ENCODE measurements around the gene TFEC. TPM values are rescaled to one million over a fixed set of nuclear protein-coding genes. Genes with fewer than 3 reads are reported as not detected.

Gene TFEC
- total RNA-seq, 1 donor from 2014 or later, result 1.3 TPM

DNA sequence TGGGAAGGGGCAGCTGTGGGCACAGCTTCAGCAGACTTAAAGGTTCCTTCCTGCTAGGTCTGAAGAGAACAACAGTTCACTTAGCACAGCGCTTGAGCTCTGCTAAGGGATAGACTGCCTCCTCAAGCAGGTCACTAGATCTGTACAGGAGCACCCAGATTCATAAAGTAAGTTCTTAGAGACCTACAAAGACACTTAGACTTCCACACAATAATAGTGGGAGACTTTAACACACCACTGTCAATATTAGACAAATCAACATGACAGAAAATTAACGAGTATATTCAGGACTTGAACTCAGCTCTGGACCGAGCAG lies 140.9 kb downstream of the TFEC start:
- intact Hi-C loops (cut with DNase I), result no loop called here
- Histone ChIP-seq H3K4me3 (no peak overlapping the region), H3K9me3 (no peaks in the 10 kb centered on the region), H3K4me1 (no peaks in the 10 kb centered on the region), H3K27ac (no peak overlapping the region), H3K27me3 (no peaks in the 10 kb centered on the region), H3K36me3 (no peaks in the 10 kb centered on the region)
- TF ChIP-seq CTCF (IDR thresholded peaks at IDR 0.05), result no peak
- DNase-seq (ENCODE audit: low spot score in 2 of 2), result no peak

DNA sequence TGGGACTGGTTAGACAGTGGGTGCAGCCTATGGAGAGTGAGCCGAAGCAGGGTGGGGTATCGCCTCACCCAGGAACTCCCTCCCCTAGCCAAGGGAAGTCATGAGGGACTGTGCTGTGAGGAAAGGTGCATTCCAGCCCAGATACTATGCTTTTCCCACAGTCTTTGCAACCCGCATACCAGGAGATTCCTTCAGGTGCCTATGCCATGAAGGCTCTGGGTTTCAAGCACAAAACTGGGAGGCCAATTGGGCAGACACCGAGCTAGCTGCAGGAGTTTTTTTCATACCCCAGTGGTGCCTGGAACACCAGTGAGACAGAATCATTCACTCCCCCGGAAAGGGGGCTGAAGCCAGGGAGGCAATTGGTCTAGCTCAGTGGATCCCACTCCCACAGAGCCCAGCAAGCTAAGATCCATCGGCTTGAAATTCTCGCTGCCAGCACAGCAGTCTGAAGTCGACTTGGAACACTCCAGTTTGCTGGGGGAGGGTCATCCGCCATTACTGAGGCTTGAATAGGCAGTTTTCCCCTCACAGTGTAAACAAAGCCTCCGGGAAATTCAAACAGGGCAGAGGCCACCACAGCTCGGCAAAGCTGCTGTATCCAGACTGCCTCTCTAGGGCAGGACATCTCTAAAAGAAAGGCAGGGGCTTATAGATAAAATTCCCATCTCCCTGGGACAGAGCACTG lies 141.4 kb downstream of the TFEC start:
- intact Hi-C loops (cut with DNase I), result no loop called here
- TF ChIP-seq CTCF (IDR thresholded peaks at IDR 0.05), result no peak
- Histone ChIP-seq H3K9me3 (no peaks in the 10 kb centered on the region), H3K4me1 (no peaks in the 10 kb centered on the region), H3K27me3 (no peaks in the 10 kb centered on the region), H3K4me3 (no peak overlapping the region), H3K36me3 (no peaks in the 10 kb centered on the region), H3K27ac (no peak overlapping the region)
- DNase-seq (ENCODE audit: low spot score in 2 of 2), result no peak

DNA sequence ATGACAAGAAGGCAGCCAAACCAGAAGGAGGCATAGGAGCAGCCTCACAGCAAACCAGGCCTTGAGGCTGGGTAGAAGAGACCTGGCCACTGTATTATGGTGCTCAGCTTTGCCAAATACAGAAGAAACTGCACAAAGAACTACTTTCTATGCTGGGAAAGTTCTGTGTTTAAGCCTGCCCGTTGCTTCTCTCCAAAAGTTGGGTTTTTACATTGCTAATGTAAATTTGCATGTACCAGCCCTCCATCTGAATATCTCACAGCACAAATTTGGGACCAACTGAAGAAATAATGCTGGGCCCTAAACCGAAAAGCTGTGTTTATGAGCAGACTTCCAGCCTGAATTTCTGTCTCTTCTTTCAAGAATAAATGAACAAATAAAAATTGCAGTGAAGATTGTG lies 145.0 kb downstream of the TFEC start:
- Histone ChIP-seq H3K36me3 (no peaks in the 10 kb centered on the region), H3K4me1 (no peaks in the 10 kb centered on the region), H3K9me3 (no peaks in the 10 kb centered on the region), H3K27ac (no peak overlapping the region), H3K27me3 (no peaks in the 10 kb centered on the region), H3K4me3 (no peak overlapping the region)
- intact Hi-C loops (cut with DNase I), result no loop called here
- no peak for TF ChIP-seq CTCF (IDR thresholded peaks at IDR 0.05)
- no peak for DNase-seq (ENCODE audit: low spot score in 2 of 2)

Other genes starting within 250 kb of the TFEC start
- 108 TPM for gene TES, start 179.8 kb upstream of the TFEC start, total RNA-seq

Data from ascending aorta (tissue), 2 donors.